GM21723 (cell line): ENCODE results near the gene MYEOV.

Experiments used
- ATAC-seq: cut with Tn5 transposase; IDR thresholded peaks from one replicate; pipeline ENCODE4 v1.9.1; 2021; ENCODE audit warnings: mild to moderate bottlenecking, moderate library complexity; ENCODE audit not compliant: unreplicated experiment

MYEOV gene

GRCh38 chr11:69312453-69313404 is 18.8 kb downstream of the MYEOV start:
- ATAC-seq, result no peak

GRCh38 chr11:69313992-69314391 is 20.0 kb downstream of the MYEOV start:
- ATAC-seq, result no peak

DNA sequence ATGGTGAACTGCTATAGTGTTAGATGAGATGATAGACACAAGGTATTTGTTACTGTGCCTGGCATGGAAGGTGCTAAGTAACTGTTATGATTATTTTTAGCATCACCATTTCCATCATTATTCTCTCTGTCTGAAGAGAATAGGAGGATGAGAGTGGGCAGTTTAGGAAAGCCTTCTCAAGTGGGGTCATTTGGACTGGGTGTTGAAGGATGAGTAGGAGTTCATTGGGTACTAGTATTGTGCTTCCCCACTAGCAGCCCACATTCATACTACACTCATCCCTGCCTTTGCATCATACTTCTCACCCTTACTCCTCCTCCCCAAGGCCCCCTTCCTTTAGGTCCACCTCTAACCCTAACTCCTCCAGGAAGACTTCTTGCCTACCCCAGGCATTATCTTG is 20.6 kb downstream of the MYEOV start:
- ATAC-seq, result no peak

DNA sequence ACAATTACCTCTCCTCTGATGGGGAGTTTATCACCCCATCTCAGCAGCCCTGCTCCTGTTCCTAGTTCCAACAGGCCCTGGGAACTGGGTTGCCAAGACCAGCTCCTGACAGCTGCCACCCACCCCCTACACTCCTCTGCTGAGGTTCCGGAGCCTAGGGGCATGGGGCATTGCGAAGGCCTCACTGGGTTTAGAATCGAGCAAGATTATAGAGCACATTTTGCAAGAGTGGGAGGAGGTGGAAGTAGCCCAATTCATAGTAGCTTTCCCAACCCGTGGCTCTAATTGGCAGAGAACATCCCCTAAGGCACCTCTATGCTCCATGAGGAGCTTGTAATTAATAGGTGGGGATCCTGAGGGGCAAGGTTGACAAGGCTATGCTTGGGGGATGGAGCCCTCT is 23.0 kb downstream of the MYEOV start:
- no peak for ATAC-seq

GRCh38 chr11:69317401-69318092 is 23.6 kb downstream of the MYEOV start:
- ATAC-seq, result no peak

- no peak for ATAC-seq
Observed at GRCh38 chr11:69318093-69318420, 24.1 kb downstream of the MYEOV start.

DNA sequence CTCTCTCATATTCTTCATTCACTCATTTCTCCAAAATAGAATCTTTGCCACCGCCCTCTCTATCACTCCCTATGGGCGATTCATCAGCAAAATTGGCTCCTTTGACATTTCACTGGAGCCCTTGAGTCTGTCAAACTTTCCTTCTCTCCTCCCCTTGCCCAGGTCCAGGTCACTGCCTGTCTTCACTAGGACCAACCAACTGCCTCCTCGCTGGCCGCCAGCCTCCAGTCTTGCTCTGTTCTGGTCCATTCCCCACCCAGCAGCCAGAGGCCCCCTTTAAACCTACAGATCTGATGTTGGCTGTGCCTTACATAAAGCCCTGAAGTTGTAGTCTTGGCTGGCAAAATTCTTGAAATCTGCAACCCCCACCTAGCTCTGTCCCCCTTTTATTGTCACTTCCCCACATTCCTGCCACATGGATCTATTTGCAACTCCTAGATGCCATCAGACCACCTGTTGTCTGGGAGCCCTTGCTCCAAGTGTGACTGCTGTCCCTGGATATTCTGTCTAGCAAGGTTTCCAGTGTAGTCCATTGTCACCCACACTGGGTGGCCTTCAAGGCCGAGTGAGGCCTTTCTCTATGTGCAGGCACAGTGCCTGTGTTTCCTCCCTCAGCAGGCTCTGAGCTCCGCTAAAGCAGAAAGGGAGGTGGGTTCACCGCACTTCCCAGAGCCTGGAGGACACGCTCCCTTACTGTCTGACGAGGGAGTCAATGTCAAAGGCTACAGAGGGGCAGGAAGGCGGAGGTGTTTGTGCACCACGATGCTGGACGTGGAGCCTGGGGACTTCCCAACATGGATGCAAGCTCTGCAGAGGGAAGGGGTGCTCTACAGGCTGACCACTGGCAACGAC is 25.5 kb downstream of the MYEOV start:
- no peak for ATAC-seq

DNA sequence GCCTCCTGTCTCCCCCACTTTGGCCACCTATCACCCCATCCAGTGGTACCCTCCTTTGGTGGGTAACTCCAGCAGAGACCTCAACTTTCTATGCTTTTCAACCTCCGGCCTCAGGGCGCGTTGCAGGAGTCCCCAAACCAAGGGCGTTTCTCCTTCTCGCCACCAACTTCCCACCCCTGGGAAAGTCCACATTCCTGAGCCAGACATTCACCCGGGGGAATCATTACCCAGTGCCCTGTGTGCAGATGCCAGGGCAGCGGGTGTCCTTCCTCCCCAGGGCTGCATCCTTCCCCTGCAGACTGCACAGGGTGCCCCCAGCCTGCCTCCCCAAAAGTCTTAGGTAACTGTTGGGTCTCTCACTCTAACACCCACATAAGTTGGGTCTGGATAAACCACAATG is 26.4 kb downstream of the MYEOV start:
- no peak for ATAC-seq

- ATAC-seq, result no peak
Observed at GRCh38 chr11:69320756-69321741, 27.1 kb downstream of the MYEOV start.

DNA sequence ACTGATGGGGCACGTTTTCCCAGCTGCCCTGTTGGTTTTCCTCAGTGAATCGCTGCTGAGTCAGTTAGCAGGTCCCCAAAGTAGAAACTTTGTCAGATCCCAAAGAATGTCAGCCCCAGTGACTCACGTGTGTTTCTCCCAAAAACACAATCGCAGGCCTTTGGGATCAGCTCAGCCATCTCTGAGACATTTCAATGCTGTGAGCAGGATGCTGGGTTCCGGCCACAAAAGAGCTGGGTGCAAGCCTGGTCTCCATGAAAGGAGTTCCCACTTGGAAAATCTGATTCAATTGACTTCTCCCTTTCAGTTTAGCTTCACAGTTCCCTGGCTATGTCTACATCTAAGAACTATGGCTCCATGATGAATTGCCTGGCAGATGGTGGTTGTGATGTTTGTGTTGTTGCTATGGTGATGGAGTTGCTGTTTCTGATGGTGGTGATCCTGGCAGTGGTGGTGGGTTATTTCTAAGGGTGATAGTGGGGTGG is 28.0 kb downstream of the MYEOV start:
- ATAC-seq, result no peak

DNA sequence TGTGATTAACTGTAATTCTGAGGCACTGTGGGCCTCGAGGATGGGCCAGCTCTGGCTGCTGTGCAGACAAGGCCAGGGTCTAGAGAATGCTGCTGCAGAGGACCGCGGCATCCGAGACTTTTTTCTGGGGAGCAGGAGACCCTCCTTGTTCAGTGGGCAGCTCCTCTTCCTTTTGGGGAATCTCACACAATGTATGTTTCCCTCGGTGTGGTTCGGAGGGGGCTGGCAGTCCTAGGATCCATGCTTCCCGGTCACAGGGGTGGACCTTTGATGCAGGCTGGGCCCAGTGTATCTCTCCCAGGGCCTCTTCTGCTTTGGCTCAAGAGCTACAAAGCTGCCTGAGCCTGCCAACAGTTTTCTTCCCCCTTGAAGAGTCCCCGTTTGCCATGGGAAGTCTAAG is 31.5 kb downstream of the MYEOV start:
- no peak for ATAC-seq

GRCh38 chr11:69326622-69327219 is 32.8 kb downstream of the MYEOV start:
- ATAC-seq, result no peak

DNA sequence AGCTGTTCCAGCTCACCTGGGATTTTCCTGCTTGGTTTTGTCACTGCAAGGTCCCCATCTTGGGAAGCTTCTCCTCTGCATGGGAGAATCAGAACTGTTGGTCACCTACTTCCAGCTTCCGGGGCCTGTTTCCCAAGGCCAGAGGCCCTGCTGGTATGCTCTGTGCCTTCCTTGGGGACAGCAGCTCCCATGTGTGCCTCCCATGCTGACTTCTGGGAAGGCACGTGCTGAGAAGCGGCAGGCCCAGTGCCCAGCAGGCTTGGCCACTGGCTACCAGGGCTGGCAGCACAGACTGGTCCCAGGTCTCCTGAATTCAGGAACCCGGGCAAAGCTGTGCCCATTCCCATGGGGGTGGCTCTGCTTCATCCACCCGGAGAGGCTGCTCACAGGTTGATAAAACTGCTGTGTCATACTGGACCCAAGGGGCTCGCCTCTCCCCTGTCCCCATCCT is 33.8 kb downstream of the MYEOV start:
- ATAC-seq, result no peak

DNA sequence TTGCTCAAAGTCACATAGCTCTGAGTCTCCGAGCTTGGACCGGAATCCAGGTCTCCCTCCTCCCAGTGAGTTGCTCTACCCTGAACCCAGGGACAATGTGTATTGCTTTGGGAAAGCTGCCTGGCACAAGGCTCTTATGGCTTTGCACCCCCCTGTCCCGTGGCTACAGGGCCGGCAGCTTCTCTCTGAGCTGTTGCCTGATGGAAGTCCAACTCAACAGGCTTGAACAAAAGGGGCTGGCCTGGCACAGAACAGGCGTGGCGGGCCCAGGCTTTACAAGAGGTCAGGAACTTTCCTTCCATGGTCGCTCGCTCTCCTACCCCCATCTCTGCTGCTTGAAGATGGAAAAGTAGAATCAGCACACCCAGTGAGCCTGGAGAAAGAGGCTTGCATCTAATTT is 34.3 kb downstream of the MYEOV start:
- no peak for ATAC-seq

DNA sequence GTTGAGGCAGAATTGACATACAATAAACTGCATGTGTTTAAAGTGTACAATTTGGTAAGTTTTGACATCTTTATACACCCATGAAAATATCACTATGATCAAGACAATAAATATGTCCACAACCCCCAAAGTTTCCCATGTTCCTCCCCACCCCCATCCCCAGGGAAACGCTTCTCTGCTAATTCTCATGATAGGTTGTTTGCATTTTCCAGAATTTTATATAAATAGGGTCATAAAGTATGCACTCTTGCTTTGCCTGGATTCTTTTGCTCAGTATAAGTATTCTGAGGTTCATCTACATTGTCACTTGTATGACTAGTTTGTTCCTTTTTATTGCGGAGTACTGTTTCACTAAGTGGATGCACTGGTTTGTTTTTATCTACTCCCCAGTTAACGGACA is 35.6 kb downstream of the MYEOV start:
- ATAC-seq, result no peak

GRCh38 chr11:69330330-69330729 is 36.4 kb downstream of the MYEOV start:
- no peak for ATAC-seq

DNA sequence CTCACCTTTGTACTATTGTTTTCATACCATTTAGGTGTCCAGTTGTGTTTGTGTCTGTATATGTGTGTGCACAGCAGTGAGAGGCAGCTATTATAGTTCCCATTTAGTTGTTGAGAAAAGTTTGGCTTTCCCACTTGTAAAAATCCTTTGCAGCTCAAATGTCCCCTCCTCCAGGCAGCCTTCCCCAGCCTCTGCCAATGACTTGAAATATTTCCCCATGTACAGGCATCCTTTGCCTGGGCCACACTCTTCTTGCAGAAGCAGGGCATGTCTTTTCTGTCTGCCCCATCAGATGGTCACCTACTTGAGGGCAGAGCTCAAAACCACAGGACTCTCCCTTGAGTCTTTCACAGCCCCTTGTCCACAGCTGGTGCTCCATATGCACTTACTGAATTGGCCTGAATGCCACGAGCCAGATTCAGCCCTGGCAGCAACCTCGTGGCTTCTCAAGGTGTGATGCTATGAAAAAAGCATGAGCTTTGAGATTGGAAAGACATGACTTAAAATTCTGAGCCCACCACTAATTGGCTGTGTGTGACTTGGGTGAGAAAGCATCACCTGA is 39.3 kb downstream of the MYEOV start:
- ATAC-seq, result no peak

GRCh38 chr11:69333879-69334278 is 39.9 kb downstream of the MYEOV start:
- no peak for ATAC-seq
